Mammary epithelial cell (primary cell): ENCODE measurements around the gene USP24.

ENCODE experiments used
- EZH2 ChIP-seq: IDR thresholded peaks from 2 replicates; pipeline ENCODE4 v1.6.1; 2012; ENCODE audit warnings: low read length, inconsistent platforms, borderline replicate concordance
- TF ChIP-seq, protein P1 (sequence below), 2 donors: IDR thresholded peaks in 1 of 2; conservative IDR thresholded peaks in 1 of 2; 2 replicates each; pipeline ENCODE4 v1.5.1; 2011 to 2012; ENCODE audit warnings: inconsistent platforms in 2 of 2, low read length in 2 of 2, mild to moderate bottlenecking in 2 of 2, control low read depth in 1 of 2, low read depth in 1 of 2; ENCODE audit not compliant: insufficient read depth in 1 of 2; ENCODE audit errors: extremely low read depth in 1 of 2

DNA sequence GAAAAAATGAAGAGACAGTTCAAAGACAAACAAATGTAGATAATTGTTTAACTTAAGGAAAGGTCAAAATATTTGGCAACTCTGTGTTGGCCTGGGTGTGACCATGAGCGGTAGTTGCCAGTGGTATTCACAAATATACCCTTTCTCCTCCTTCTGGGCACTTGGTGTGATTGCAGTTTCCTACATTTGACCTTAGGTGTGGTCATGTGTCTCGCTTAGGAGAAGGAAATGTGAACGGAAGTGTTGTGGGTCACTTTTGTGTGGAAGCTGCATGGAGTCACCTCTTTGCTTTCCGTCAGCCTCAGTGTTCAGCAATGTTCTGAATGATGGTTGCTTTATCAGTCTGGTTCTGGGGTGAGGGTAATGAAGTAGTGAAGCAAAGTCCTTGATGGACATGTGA lies 179.3 kb downstream of the USP24 start:
- no peak for TF ChIP-seq EZH2
- TF ChIP-seq, protein P1, sequence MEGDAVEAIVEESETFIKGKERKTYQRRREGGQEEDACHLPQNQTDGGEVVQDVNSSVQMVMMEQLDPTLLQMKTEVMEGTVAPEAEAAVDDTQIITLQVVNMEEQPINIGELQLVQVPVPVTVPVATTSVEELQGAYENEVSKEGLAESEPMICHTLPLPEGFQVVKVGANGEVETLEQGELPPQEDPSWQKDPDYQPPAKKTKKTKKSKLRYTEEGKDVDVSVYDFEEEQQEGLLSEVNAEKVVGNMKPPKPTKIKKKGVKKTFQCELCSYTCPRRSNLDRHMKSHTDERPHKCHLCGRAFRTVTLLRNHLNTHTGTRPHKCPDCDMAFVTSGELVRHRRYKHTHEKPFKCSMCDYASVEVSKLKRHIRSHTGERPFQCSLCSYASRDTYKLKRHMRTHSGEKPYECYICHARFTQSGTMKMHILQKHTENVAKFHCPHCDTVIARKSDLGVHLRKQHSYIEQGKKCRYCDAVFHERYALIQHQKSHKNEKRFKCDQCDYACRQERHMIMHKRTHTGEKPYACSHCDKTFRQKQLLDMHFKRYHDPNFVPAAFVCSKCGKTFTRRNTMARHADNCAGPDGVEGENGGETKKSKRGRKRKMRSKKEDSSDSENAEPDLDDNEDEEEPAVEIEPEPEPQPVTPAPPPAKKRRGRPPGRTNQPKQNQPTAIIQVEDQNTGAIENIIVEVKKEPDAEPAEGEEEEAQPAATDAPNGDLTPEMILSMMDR (conservative IDR thresholded peaks at IDR 0.05 in 1 of 2, IDR thresholded peaks at IDR 0.05 in 1 of 2; ENCODE audit: extremely low read depth in 1 of 2, insufficient read depth in 1 of 2, low read depth in 1 of 2, low read length in 2 of 2) = no peak
